Thyroid gland (tissue), 4 donors: Measurements from ENCODE around the gene ZFYVE9. TPM values are rescaled to one million over a fixed set of nuclear protein-coding genes. Genes with fewer than 3 reads are reported as not detected.

ENCODE experiments used
- DNase-seq, 2 donors: peaks; one replicate each; pipeline ENCODE4 v3.0.0-alpha.2; 2019
- H3K27ac ChIP-seq, 3 donors: fragments of 200-600 bp; sonication (generic); 1 replicate in 2 of 3; 2 replicates in 1 of 3; pipeline ENCODE4 v1.5.1; 2016 to 2019; ENCODE audit warnings: mild to moderate bottlenecking in 1 of 3, moderate library complexity in 1 of 3
- H3K27me3 ChIP-seq: fragments of 200-600 bp; sonication (generic); one replicate; pipeline ENCODE4 v1.5.1; 2019
- H3K36me3 ChIP-seq, 2 donors: fragments of 200-600 bp; sonication (generic); one replicate each; pipeline ENCODE4 v1.5.1; 2016 to 2019
- H3K4me1 ChIP-seq, 2 donors: fragments of 200-600 bp; sonication (generic); one replicate each; pipeline ENCODE4 v1.5.1; 2017 to 2019
- H3K4me3 ChIP-seq, 3 donors: fragments of 200-600 bp; sonication (generic); replicated peaks in 1 of 3; 1 replicate in 2 of 3; 2 replicates in 1 of 3; pipeline ENCODE4 v1.5.1; 2016; ENCODE audit warnings: mild to moderate bottlenecking in 1 of 3
- H3K9me3 ChIP-seq: fragments of 200-600 bp; sonication (generic); one replicate; pipeline ENCODE4 v1.5.1; 2017
- CTCF ChIP-seq, 6 experiments: fragments of 200-600 bp in 3 of 6; fragments of 450-650 bp in 3 of 6; sonication (generic) in 3 of 6; IDR thresholded peaks; one replicate each; pipeline ENCODE4 v1.5.1; 2016 to 2019; ENCODE audit warnings: antibody characterized with exemption in 6 of 6, mild to moderate bottlenecking in 2 of 6, inconsistent platforms in 1 of 6, moderate library complexity in 1 of 6
- POLR2A ChIP-seq, 2 donors: fragments of 450-650 bp; IDR thresholded peaks; one replicate each; pipeline ENCODE4 v1.6.1; 2017; ENCODE audit warnings: antibody characterized with exemption in 2 of 2, mild to moderate bottlenecking in 2 of 2, moderate library complexity in 1 of 2
- WGBS, 2 donors: methylation state at CpG; one replicate each; pipeline ENCODE4 v1.1.5; 2017; 5-methylcytosine and 5-hydroxymethylcytosine counted together
- intact Hi-C: fragments of 100-400 bp; cut with DNase I; formaldehyde crosslinking; loops from one replicate; pipeline ENCODE4 v1.15.1; 2023
- total RNA-seq, 4 donors: library from RNA; depleted of rRNA; stranded (reverse); fragments of >200 nt; gene quantifications; one replicate each; pipeline ENCODE4 v1.2.3, GENCODE V29; 2016

ZFYVE9 gene
- total RNA-seq, 4 donors from 2014 or later = 51.1 to 58.8 (median 54.1) TPM

DNA sequence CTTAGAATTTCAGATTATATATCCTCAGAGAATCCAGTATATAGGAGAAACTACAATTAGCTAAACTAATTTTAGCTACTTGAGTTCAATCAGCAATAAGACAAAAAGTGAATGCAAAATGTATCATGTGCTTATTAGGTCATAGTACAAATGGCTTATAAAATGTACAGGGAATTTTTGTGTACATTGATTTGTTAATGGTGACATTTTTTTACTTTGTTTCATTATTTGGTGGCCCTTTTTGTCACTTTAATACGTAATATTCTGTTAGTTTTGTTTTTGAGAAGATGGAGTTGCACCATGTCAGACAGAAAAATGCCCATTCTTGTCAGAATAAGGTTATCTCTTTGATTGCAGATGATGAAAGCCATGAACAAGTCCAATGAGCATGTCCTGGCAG, 190.5 kb downstream of the ZFYVE9 start:
- H3K9me3 ChIP-seq = no peaks in the 10 kb centered on the region
- intact Hi-C loops = no loop called here
- 96 to 98% methylated on average over 1 of the region's 1 CpG for WGBS, 2 donors
- H3K4me3 ChIP-seq = no peak overlapping the region
- no peaks in the 10 kb centered on the region for H3K27me3 ChIP-seq
- DNase-seq = no peak
- no peaks in the 10 kb centered on the region for H3K36me3 ChIP-seq
- no peaks in the 10 kb centered on the region for H3K4me1 ChIP-seq
- TF ChIP-seq POLR2A (IDR thresholded peaks at IDR 0.05) (no peak), CTCF (IDR thresholded peaks at IDR 0.05) (no peak)
- no peak overlapping the region for H3K27ac ChIP-seq

GRCh38 chr1:52334906-52335528, 193.1 kb downstream of the ZFYVE9 start:
- no peaks in the 10 kb centered on the region for H3K4me1 ChIP-seq
- 89 to 94% methylated on average over 3 of the region's 3 CpGs for WGBS, 2 donors
- H3K27me3 ChIP-seq = no peaks in the 10 kb centered on the region
- intact Hi-C loops = no loop called here
- no peak overlapping the region for H3K4me3 ChIP-seq
- H3K27ac ChIP-seq = no peak overlapping the region
- no peaks in the 10 kb centered on the region for H3K9me3 ChIP-seq
- TF ChIP-seq POLR2A (IDR thresholded peaks at IDR 0.05) = no peak
- TF ChIP-seq CTCF (IDR thresholded peaks at IDR 0.05) = no peak
- DNase-seq = no peak
- peaks cover 5 to 6% of the 10 kb centered on the region in 2 donors for H3K36me3 ChIP-seq

DNA sequence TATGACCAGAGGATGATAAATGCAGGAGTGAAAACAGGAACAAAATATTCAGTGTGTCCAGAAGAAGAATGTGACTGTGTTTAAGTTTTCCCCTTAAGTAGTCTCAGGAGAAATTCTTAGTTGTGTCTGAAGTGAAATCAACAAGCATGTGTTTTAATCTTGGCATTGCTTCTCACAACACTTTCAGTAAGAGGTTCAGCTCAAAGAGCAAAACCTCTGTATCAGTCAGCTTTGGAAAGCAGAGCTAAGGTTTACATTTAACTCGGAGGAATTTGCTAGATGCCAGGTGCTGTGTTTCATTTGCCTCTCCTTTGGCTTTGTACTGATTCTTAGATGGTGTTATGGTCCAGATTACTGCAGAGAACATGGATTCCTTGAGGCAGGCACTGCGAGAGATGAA, 195.6 kb downstream of the ZFYVE9 start:
- peaks cover 6 to 11% of the 10 kb centered on the region in 2 donors for H3K36me3 ChIP-seq
- H3K4me1 ChIP-seq = no peaks in the 10 kb centered on the region
- 69% methylated on average over 2 of the region's 2 CpGs for WGBS, 2 donors
- H3K27ac ChIP-seq = no peak overlapping the region
- no peaks in the 10 kb centered on the region for H3K9me3 ChIP-seq
- no peak for DNase-seq
- no peak overlapping the region for H3K4me3 ChIP-seq
- no peaks in the 10 kb centered on the region for H3K27me3 ChIP-seq
- intact Hi-C loops = no loop called here
- no peak for TF ChIP-seq POLR2A (IDR thresholded peaks at IDR 0.05)
- TF ChIP-seq CTCF (IDR thresholded peaks at IDR 0.05) = no peak

- Histone ChIP-seq H3K36me3 (peaks cover 6 to 11% of the 10 kb centered on the region in 2 donors), H3K27me3 (no peaks in the 10 kb centered on the region), H3K4me1 (no peaks in the 10 kb centered on the region), H3K9me3 (no peaks in the 10 kb centered on the region), H3K27ac (no peak overlapping the region), H3K4me3 (no peak overlapping the region)
- intact Hi-C loops = no loop called here
- DNase-seq = no peak
- TF ChIP-seq POLR2A (IDR thresholded peaks at IDR 0.05) (no peak), CTCF (IDR thresholded peaks at IDR 0.05) (no peak)
- 88 to 90% methylated on average over 6 of the region's 7 CpGs for WGBS, 2 donors
Observed at GRCh38 chr1:52341655-52342260, 199.9 kb downstream of the ZFYVE9 start.

DNA sequence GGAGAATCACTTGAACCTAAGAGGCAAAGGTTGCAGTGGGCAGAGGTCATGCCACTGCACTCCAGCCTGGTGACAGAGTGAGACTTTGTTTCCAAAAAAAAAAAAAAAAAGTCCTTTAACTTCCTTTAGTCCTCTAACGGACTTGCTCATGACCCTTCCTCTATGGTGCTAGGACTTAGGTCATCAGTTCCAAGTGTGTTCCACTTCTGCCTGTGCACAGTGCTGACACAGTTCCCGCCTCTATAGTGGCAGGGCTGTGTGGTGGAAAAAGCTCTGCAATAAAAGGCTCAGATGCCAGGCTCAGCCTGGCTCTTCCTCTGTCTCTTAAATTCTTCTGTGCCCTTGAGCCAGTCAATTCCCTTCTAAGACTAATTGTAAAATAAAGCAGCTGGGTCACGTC, 202.1 kb downstream of the ZFYVE9 start:
- no peak for TF ChIP-seq CTCF (IDR thresholded peaks at IDR 0.05)
- no peak for TF ChIP-seq POLR2A (IDR thresholded peaks at IDR 0.05)
- Histone ChIP-seq H3K9me3 (no peaks in the 10 kb centered on the region), H3K36me3 (peaks cover 6 to 11% of the 10 kb centered on the region in 2 donors), H3K27me3 (no peaks in the 10 kb centered on the region), H3K27ac (no peak overlapping the region), H3K4me1 (no peaks in the 10 kb centered on the region), H3K4me3 (no peak overlapping the region)
- WGBS, 2 donors = 90 to 98% methylated on average over 3 of the region's 3 CpGs
- intact Hi-C loops = no loop called here
- no peak for DNase-seq
